ENCODE measurements around the gene MCAT.
"Not testable (repeated sequence)": the region's sequence is repeated elsewhere in the genome, so short reads cannot be mapped to it uniquely, and the experiment has no call there.

The MCAT gene

GRCh38 chr22:43154887-43155536 lies 11.8 kb upstream of the MCAT start:
- no peak for DNase-seq (ENCODE audit: low read depth in 1 of 2, low spot score in 1 of 2)

GRCh38 chr22:43153899-43154298 lies 10.7 kb upstream of the MCAT start:
- no peak for DNase-seq (ENCODE audit: low read depth in 1 of 2, low spot score in 1 of 2)

GRCh38 chr22:43152357-43153071 lies 9.3 kb upstream of the MCAT start:
- peak; percentile 33 to 35 for DNase-seq (ENCODE audit: low read depth in 1 of 2, low spot score in 1 of 2)

GRCh38 chr22:43152003-43152356 lies 8.8 kb upstream of the MCAT start:
- no peak for DNase-seq (ENCODE audit: low read depth in 1 of 2, low spot score in 1 of 2)

- peak; percentile 29 to 39 for DNase-seq (ENCODE audit: low read depth in 1 of 2, low spot score in 1 of 2)
Observed at GRCh38 chr22:43151251-43152002, 8.2 kb upstream of the MCAT start, which contains the start of gene TSPO. Gene TSPO (plus strand): TSS chr22:43151559. CDS start chr22:43159239, 7,680 bp downstream.

GRCh38 chr22:43150731-43151206 lies 7.6 kb upstream of the MCAT start:
- no peak for DNase-seq (ENCODE audit: low read depth in 1 of 2, low spot score in 1 of 2)

- DNase-seq (ENCODE audit: low read depth in 1 of 2, low spot score in 1 of 2) = no peak
Observed at GRCh38 chr22:43148581-43148980, 5.4 kb upstream of the MCAT start.

- DNase-seq (ENCODE audit: low read depth in 1 of 2, low spot score in 1 of 2) = no peak
Observed at GRCh38 chr22:43147821-43148220, 4.6 kb upstream of the MCAT start.

GRCh38 chr22:43146332-43146731 lies 3.1 kb upstream of the MCAT start:
- DNase-seq (ENCODE audit: low read depth in 1 of 2, low spot score in 1 of 2) = not testable (repeated sequence)

GRCh38 chr22:43145371-43145770 lies 2.2 kb upstream of the MCAT start:
- DNase-seq (ENCODE audit: low read depth in 1 of 2, low spot score in 1 of 2) = not testable (repeated sequence)

- DNase-seq (ENCODE audit: low read depth in 1 of 2, low spot score in 1 of 2) = no peak
Observed at GRCh38 chr22:43144949-43145348, 1.8 kb upstream of the MCAT start.

GRCh38 chr22:43136801-43137200 lies 6.4 kb downstream of the MCAT start:
- no peak for DNase-seq (ENCODE audit: low read depth in 1 of 2, low spot score in 1 of 2)

- DNase-seq (ENCODE audit: low read depth in 1 of 2, low spot score in 1 of 2) = no peak
Observed at GRCh38 chr22:43136255-43136654, 6.9 kb downstream of the MCAT start.

- DNase-seq (ENCODE audit: low read depth in 1 of 2, low spot score in 1 of 2) = no peak
Observed at GRCh38 chr22:43135565-43135964, 7.6 kb downstream of the MCAT start.

GRCh38 chr22:43134553-43134952 lies 8.6 kb downstream of the MCAT start:
- DNase-seq (ENCODE audit: low read depth in 1 of 2, low spot score in 1 of 2) = no peak

GRCh38 chr22:43133401-43133800 lies 9.8 kb downstream of the MCAT start:
- DNase-seq (ENCODE audit: low read depth in 1 of 2, low spot score in 1 of 2) = no peak

GRCh38 chr22:43131773-43132501 lies 11.3 kb downstream of the MCAT start:
- DNase-seq (ENCODE audit: low read depth in 1 of 2, low spot score in 1 of 2) = no peak

- DNase-seq (ENCODE audit: low read depth in 1 of 2, low spot score in 1 of 2) = no peak
Observed at GRCh38 chr22:43129426-43130425, 13.5 kb downstream of the MCAT start.

GRCh38 chr22:43128928-43129424 lies 14.2 kb downstream of the MCAT start:
- DNase-seq (ENCODE audit: low read depth in 1 of 2, low spot score in 1 of 2) = no peak

- DNase-seq (ENCODE audit: low read depth in 1 of 2, low spot score in 1 of 2) = no peak
Observed at GRCh38 chr22:43128116-43128515, 15.1 kb downstream of the MCAT start.
